Lower leg skin (tissue), 3 donors: ENCODE measurements around the gene PRMT7.

ENCODE experiments used
- CTCF ChIP-seq, 3 donors: fragments of 450-650 bp; IDR thresholded peaks; one replicate each; pipeline ENCODE4 v1.5.1; 2016; ENCODE audit warnings: antibody characterized with exemption in 3 of 3, mild to moderate bottlenecking in 3 of 3, moderate library complexity in 2 of 3
- POLR2A ChIP-seq, 2 donors: fragments of 450-650 bp; IDR thresholded peaks; one replicate each; pipeline ENCODE4 v1.6.1; 2016 to 2017; ENCODE audit warnings: antibody characterized with exemption in 2 of 2, mild to moderate bottlenecking in 1 of 2, moderate library complexity in 1 of 2

GRCh38 chr16:68367440-68367839, 56.6 kb downstream of the PRMT7 start:
- no peak for TF ChIP-seq POLR2A (IDR thresholded peaks at IDR 0.05)
- TF ChIP-seq CTCF (IDR thresholded peaks at IDR 0.05): no peak
